Tibial nerve (tissue), 4 donors: ENCODE results near the gene RNF123. TPM values are rescaled to one million over a fixed set of nuclear protein-coding genes. Genes with fewer than 3 reads are reported as not detected.

Source experiments
- DNase-seq, 2 donors: peaks; one replicate each; pipeline ENCODE4 v3.0.0-alpha.2; 2019; ENCODE audit warnings: low spot score in 2 of 2
- H3K27ac ChIP-seq, 4 donors: fragments of 200-600 bp; sonication (generic) in 3 of 4; one replicate each; pipeline ENCODE4 v1.5.1; 2017 to 2019; ENCODE audit warnings: mild to moderate bottlenecking in 1 of 4
- H3K27me3 ChIP-seq, 2 donors: fragments of 200-600 bp; sonication (generic) in 1 of 2; one replicate each; pipeline versions ENCODE4 v1.5.1 to v1.6.0; 2017 to 2019
- H3K36me3 ChIP-seq, 3 donors: fragments of 200-600 bp; sonication (generic); one replicate each; pipeline ENCODE4 v1.5.1; 2018 to 2019
- H3K4me1 ChIP-seq, 4 donors: fragments of 200-600 bp; sonication (generic) in 3 of 4; one replicate each; pipeline ENCODE4 v1.5.1; 2017 to 2019
- H3K4me3 ChIP-seq, 4 donors: fragments of 200-600 bp; sonication (generic) in 3 of 4; one replicate each; pipeline ENCODE4 v1.5.1; 2017 to 2019; ENCODE audit warnings: mild to moderate bottlenecking in 1 of 4, moderate library complexity in 1 of 4
- H3K9me3 ChIP-seq, 4 donors: fragments of 200-600 bp; sonication (generic) in 3 of 4; one replicate each; pipeline ENCODE4 v1.5.1; 2017 to 2019
- EP300 ChIP-seq, 2 donors: sonication (generic); formaldehyde crosslinking; IDR thresholded peaks; one replicate each; pipeline ENCODE4 v1.6.1; 2017; ENCODE audit warnings: antibody characterized with exemption in 2 of 2, mild to moderate bottlenecking in 1 of 2
- POLR2A ChIP-seq, 2 donors: fragments of 450-650 bp; IDR thresholded peaks; one replicate each; pipeline ENCODE4 v1.6.1; 2017; ENCODE audit warnings: antibody characterized with exemption in 2 of 2, mild to moderate bottlenecking in 2 of 2, moderate library complexity in 2 of 2
- WGBS, 2 donors: methylation state at CpG; one replicate each; pipeline ENCODE4 v1.1.5; 2018; 5-methylcytosine and 5-hydroxymethylcytosine counted together
- total RNA-seq, 4 donors: library from RNA; depleted of rRNA; stranded (reverse); fragments of >200 nt; gene quantifications; one replicate each; pipeline ENCODE4 v1.1.0, GENCODE V29; 2016
- TF ChIP-seq, protein P1 (sequence below), 5 experiments: fragments of 200-600 bp in 3 of 5; fragments of 450-650 bp in 2 of 5; sonication (generic) in 3 of 5; IDR thresholded peaks; one replicate each; pipeline ENCODE4 v1.5.1; 2016 to 2019; ENCODE audit warnings: antibody characterized with exemption in 5 of 5, mild to moderate bottlenecking in 3 of 5, moderate library complexity in 2 of 5

Gene RNF123
- total RNA-seq, 4 donors from 2014 or later, result 32.9 to 64.7 (median 39.1) TPM

- H3K9me3 ChIP-seq, result no peaks in the 10 kb centered on the region
- TF ChIP-seq POLR2A (IDR thresholded peaks at IDR 0.05) (no peak), EP300 (IDR thresholded peaks at IDR 0.05) (no peak)
- TF ChIP-seq, protein P1, sequence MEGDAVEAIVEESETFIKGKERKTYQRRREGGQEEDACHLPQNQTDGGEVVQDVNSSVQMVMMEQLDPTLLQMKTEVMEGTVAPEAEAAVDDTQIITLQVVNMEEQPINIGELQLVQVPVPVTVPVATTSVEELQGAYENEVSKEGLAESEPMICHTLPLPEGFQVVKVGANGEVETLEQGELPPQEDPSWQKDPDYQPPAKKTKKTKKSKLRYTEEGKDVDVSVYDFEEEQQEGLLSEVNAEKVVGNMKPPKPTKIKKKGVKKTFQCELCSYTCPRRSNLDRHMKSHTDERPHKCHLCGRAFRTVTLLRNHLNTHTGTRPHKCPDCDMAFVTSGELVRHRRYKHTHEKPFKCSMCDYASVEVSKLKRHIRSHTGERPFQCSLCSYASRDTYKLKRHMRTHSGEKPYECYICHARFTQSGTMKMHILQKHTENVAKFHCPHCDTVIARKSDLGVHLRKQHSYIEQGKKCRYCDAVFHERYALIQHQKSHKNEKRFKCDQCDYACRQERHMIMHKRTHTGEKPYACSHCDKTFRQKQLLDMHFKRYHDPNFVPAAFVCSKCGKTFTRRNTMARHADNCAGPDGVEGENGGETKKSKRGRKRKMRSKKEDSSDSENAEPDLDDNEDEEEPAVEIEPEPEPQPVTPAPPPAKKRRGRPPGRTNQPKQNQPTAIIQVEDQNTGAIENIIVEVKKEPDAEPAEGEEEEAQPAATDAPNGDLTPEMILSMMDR (IDR thresholded peaks at IDR 0.05), result no peak
- peaks cover 0 to 5% (median 0%) of the 10 kb centered on the region in 4 donors for H3K4me1 ChIP-seq
- H3K36me3 ChIP-seq, result peaks cover 0 to 88% (median 4%) of the 10 kb centered on the region in 3 donors
- no peak overlapping the region for H3K4me3 ChIP-seq
- no peak overlapping the region for H3K27ac ChIP-seq
- DNase-seq, result no peak
- no peaks in the 10 kb centered on the region for H3K27me3 ChIP-seq
- 70 to 71% methylated on average over 4 of the region's 4 CpGs for WGBS, 2 donors
Observed at GRCh38 chr3:49707113-49707480, 17.7 kb downstream of the RNF123 start.

- Histone ChIP-seq H3K4me1 (no peaks in the 10 kb centered on the region), H3K36me3 (peaks cover 0 to 88% (median 0%) of the 10 kb centered on the region in 3 donors)
- 92 to 96% methylated on average over 8 of the region's 8 CpGs for WGBS, 2 donors
Observed at GRCh38 chr3:49709852-49710251, 20.5 kb downstream of the RNF123 start.

GRCh38 chr3:49711489-49711888 lies 22.1 kb downstream of the RNF123 start:
- 93 to 96% methylated on average over 4 to 5 of the region's 5 CpGs for WGBS, 2 donors
- Histone ChIP-seq H3K9me3 (no peaks in the 10 kb centered on the region), H3K36me3 (peaks cover 0 to 88% (median 0%) of the 10 kb centered on the region in 3 donors), H3K4me1 (no peaks in the 10 kb centered on the region), H3K27me3 (no peaks in the 10 kb centered on the region), H3K4me3 (no peak overlapping the region), H3K27ac (no peak overlapping the region)
- TF ChIP-seq POLR2A (IDR thresholded peaks at IDR 0.05) (no peak), EP300 (IDR thresholded peaks at IDR 0.05) (no peak)
- TF ChIP-seq, protein P1 (IDR thresholded peaks at IDR 0.05), result no peak
- no peak for DNase-seq

More at GRCh38 chr3:49709852-49710251, 20.5 kb downstream of the RNF123 start:
- no peak overlapping the region for H3K27ac ChIP-seq
- no peaks in the 10 kb centered on the region for H3K27me3 ChIP-seq
- no peak for TF ChIP-seq EP300 (IDR thresholded peaks at IDR 0.05)
- TF ChIP-seq, protein P1 (IDR thresholded peaks at IDR 0.05), result no peak
- TF ChIP-seq POLR2A (IDR thresholded peaks at IDR 0.05), result no peak
- no peak for DNase-seq
- no peak overlapping the region for H3K4me3 ChIP-seq
- no peaks in the 10 kb centered on the region for H3K9me3 ChIP-seq

DNA sequence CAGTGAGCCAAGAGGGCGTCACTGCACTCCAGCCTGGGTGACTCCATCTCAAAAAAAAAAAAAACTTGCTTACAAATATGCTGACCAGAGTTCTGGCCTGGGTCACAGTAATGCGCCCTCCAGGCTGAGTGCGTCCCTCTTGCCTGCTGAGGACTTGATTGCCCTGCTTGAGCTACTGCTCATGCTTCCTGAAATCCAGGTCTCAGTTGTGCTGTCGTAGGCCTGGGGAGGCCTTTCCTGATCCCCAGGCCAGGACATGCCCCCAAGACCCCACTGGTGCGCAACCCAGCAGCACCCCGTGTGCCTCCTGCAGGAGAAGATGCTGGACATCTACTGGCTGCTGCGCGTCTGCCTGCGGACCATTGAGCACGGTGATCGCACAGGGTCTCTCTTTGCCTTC lies 22.8 kb downstream of the RNF123 start:
- no peak overlapping the region for H3K27ac ChIP-seq
- H3K4me1 ChIP-seq, result no peaks in the 10 kb centered on the region
- no peaks in the 10 kb centered on the region for H3K27me3 ChIP-seq
- TF ChIP-seq EP300 (IDR thresholded peaks at IDR 0.05), result no peak
- TF ChIP-seq, protein P1 (IDR thresholded peaks at IDR 0.05), result no peak
- no peak for TF ChIP-seq POLR2A (IDR thresholded peaks at IDR 0.05)
- no peaks in the 10 kb centered on the region for H3K9me3 ChIP-seq
- H3K36me3 ChIP-seq, result peaks cover 0 to 88% (median 0%) of the 10 kb centered on the region in 3 donors
- no peak for DNase-seq
- WGBS, 2 donors, result 83 to 96% methylated on average over 7 to 11 of the region's 11 CpGs
- no peak overlapping the region for H3K4me3 ChIP-seq

DNA sequence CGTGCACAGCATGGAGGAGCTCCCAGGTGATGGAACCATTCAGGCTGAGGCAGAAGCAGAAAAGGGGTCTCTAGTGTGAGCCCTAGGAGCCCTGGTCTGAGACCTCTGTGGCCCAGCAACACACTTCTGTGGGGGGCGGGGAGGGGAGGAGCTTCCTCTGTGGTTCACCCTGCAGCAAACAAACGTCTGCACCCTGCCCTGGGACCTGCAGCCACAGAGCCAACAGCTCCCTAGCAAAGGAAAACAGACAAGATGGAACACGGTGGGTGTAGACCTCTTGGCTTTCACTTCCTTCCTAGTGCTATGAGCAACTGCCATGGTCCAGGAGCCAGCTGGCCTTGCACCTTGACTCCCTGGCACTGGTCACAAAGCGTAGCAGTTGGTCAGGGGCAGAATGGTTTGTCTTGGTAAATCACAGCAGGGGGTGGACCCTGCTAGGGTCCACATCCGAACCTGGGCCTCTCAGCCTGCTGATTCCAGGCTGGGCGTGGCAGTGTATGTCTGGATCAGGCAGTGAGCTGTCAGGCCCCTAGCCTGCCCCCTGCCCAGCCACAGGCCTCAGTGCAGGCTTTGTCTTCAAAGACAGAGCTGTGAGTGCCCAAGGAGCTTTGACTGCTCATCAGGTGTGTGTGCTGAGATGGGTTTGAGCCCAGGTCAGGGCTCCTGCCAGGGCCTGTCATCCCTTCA lies 23.4 kb downstream of the RNF123 start:
- no peaks in the 10 kb centered on the region for H3K4me1 ChIP-seq

More for the DNA sequence above, 23.4 kb downstream of the RNF123 start:
- H3K4me3 ChIP-seq, result no peak overlapping the region
- no peaks in the 10 kb centered on the region for H3K27me3 ChIP-seq
- H3K27ac ChIP-seq, result no peak overlapping the region
- peaks cover 0 to 88% (median 0%) of the 10 kb centered on the region in 3 donors for H3K36me3 ChIP-seq
- TF ChIP-seq, protein P1 (IDR thresholded peaks at IDR 0.05), result no peak
- no peak for TF ChIP-seq EP300 (IDR thresholded peaks at IDR 0.05)
- TF ChIP-seq POLR2A (IDR thresholded peaks at IDR 0.05), result no peak
- no peaks in the 10 kb centered on the region for H3K9me3 ChIP-seq
- WGBS, 2 donors, result 59 to 65% methylated on average over 5 to 6 of the region's 7 CpGs
- no peak for DNase-seq
